Medulla oblongata (tissue), 1 donor: ENCODE results near the gene NTNG1.

ENCODE experiments used
- DNase-seq: peaks from one replicate; pipeline ENCODE4 v3.0.0-alpha.2; 2015; ENCODE audit errors: extremely low spot score

The NTNG1 gene

GRCh38 chr1:107451715-107452114, 310.9 kb downstream of the NTNG1 start:
- DNase-seq: no peak

GRCh38 chr1:107454791-107455190, 314.0 kb downstream of the NTNG1 start:
- peak; percentile 28 for DNase-seq

- DNase-seq: no peak
These were observed 317.1 kb downstream of the NTNG1 start for GRCh38 chr1:107457989-107458388.

- DNase-seq: no peak
These were observed 318.5 kb downstream of the NTNG1 start for GRCh38 chr1:107459204-107459904.

GRCh38 chr1:107460035-107460434, 319.2 kb downstream of the NTNG1 start:
- DNase-seq: no peak

- DNase-seq: no peak
These were observed 324.0 kb downstream of the NTNG1 start for GRCh38 chr1:107464827-107465226.

- DNase-seq: no peak
These were observed 326.4 kb downstream of the NTNG1 start for GRCh38 chr1:107467286-107467685.

GRCh38 chr1:107467811-107468210, 327.0 kb downstream of the NTNG1 start:
- DNase-seq: no peak

GRCh38 chr1:107473065-107473464, 332.2 kb downstream of the NTNG1 start:
- no peak for DNase-seq

- no peak for DNase-seq
These were observed 334.2 kb downstream of the NTNG1 start for GRCh38 chr1:107474877-107475612.

GRCh38 chr1:107477233-107477632, 336.4 kb downstream of the NTNG1 start:
- no peak for DNase-seq

- no peak for DNase-seq
These were observed 339.1 kb downstream of the NTNG1 start for GRCh38 chr1:107479865-107480350.

GRCh38 chr1:107480548-107481415, 339.9 kb downstream of the NTNG1 start:
- peak; percentile 41 for DNase-seq

GRCh38 chr1:107481756-107482384, 341.0 kb downstream of the NTNG1 start:
- no peak for DNase-seq

- DNase-seq: no peak
These were observed 343.1 kb downstream of the NTNG1 start for GRCh38 chr1:107483949-107484348.

- no peak for DNase-seq
These were observed 345.5 kb downstream of the NTNG1 start for GRCh38 chr1:107486349-107486748.

- no peak for DNase-seq
These were observed 346.7 kb downstream of the NTNG1 start for GRCh38 chr1:107487506-107487905.

GRCh38 chr1:107491582-107491981, 350.7 kb downstream of the NTNG1 start:
- no peak for DNase-seq

- DNase-seq: no peak
These were observed 352.4 kb downstream of the NTNG1 start for GRCh38 chr1:107493111-107493716.

- no peak for DNase-seq
These were observed 353.2 kb downstream of the NTNG1 start for GRCh38 chr1:107494061-107494460.

- no peak for DNase-seq
These were observed 355.2 kb downstream of the NTNG1 start for GRCh38 chr1:107496002-107496401.
